ENCODE measurements around the gene KCNQ1OT1.

KCNQ1OT1 gene

DNA sequence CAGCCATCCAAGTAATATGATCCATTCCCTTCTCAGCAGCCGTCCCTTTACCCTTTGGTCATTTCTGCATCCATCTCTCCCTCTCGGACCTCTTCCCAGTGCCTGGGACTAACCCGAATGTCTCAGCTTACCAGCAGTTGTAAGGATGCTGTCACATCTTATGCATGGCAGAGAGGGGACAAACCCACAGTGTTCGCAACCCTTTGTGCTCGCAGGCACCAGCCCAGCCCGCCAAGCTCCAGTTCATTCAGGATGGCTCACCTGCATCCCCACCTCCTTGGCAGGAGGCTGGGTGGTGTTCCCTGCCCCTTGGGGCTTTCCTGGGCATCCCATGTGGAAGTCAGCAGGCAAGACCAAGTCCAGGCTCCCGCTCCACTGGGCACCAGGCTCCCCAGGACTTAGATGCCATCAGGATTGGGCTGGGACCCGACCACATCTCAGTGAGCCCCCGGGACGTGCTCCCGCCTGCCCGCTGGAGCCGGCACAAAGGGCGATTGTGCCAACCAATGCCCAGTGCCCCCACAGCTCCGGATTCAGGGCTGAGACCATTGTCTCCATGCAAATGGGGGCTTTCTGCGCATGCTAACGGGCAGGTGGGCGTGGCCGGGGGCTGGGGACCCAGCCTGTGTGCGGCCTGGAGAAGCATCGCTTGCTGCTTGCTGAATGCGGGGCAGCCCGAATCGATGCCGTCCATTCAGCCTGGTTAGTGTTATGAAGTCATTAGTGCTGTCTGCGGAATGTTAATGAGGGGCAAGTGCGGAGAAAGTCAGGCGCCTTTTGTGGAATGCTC, 108.6 kb downstream of the KCNQ1OT1 start:
- TF ChIP-seq, protein P1, sequence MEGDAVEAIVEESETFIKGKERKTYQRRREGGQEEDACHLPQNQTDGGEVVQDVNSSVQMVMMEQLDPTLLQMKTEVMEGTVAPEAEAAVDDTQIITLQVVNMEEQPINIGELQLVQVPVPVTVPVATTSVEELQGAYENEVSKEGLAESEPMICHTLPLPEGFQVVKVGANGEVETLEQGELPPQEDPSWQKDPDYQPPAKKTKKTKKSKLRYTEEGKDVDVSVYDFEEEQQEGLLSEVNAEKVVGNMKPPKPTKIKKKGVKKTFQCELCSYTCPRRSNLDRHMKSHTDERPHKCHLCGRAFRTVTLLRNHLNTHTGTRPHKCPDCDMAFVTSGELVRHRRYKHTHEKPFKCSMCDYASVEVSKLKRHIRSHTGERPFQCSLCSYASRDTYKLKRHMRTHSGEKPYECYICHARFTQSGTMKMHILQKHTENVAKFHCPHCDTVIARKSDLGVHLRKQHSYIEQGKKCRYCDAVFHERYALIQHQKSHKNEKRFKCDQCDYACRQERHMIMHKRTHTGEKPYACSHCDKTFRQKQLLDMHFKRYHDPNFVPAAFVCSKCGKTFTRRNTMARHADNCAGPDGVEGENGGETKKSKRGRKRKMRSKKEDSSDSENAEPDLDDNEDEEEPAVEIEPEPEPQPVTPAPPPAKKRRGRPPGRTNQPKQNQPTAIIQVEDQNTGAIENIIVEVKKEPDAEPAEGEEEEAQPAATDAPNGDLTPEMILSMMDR (IDR thresholded peaks at IDR 0.05; ENCODE audit: extremely low read depth, insufficient read depth, missing control alignments): no peak
- in situ Hi-C loops (cut with MboI; ENCODE audit: low pct_unique_long_range_greater_than_20kb, low sequenced_read_pairs, unreplicated experiment): no loop called here

DNA sequence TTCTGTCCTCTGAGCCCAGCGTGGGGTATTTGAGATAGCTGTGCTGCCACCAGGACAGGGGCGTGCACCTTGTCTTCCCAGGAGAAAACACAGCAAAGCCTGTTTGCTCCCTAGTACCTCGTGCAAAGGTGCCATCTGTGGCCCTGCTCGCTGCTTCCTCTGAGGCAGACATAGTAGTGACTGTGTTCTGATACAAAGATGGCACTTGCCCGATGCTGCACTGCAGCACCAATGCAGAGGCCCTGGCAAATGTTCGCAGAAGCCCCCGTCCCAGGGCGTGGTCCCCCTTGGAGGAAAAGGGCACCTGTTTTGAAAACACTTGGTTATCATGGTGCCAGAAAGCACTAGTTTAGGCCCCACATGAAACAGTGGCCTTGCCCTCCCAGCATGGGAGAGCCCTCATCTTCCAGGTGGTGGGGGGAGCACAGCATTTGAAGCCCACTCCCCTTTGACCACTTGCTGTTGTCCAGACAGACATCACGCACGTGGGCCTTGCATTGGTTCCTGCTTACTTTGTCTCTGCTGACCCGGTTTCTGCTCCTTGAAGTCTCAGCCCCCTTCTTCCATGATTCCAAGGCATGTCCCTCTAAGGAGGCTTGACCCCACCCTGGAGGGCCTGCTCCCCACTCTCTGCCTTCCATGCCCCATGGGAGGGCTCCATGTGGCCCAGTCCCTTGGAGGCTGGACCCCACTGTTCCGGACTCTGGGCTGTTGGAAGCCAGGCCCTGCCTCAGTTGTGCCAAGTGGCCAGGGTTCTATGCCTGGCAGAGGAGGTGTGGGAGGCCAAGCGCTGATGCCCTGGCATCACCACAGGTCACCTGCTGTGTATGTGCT, 109.4 kb downstream of the KCNQ1OT1 start:
- TF ChIP-seq, protein P1 (IDR thresholded peaks at IDR 0.05; ENCODE audit: extremely low read depth, insufficient read depth, missing control alignments): no peak
- in situ Hi-C loops (cut with MboI; ENCODE audit: low pct_unique_long_range_greater_than_20kb, low sequenced_read_pairs, unreplicated experiment): no loop called here
- peak; percentile 13 for DNase-seq (ENCODE audit: low spot score)

More for the DNA sequence above, 108.6 kb downstream of the KCNQ1OT1 start:
- DNase-seq (ENCODE audit: low spot score): peak; percentile 21

DNA sequence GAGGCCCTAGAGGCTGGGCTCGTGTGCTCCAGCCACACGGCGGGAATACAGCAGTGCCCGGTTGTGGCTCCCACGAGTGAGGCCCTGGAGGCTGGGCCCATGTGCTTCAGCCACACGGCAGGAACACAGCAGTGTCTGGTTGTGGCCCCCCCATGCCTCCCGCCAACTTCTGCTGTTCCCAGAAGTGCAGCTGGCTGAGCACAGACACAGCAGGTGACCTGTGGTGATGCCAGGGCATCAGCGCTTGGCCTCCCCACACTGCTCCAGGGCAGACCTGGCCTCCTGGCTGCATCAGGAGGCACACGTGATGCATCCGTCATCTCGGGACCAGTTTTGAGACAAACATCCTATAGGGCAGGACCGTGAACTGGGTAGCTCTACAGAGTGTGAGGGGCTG, 110.3 kb downstream of the KCNQ1OT1 start:
- TF ChIP-seq, protein P1 (IDR thresholded peaks at IDR 0.05; ENCODE audit: extremely low read depth, insufficient read depth, missing control alignments): no peak
- in situ Hi-C loops (cut with MboI; ENCODE audit: low pct_unique_long_range_greater_than_20kb, low sequenced_read_pairs, unreplicated experiment): no loop called here
- DNase-seq (ENCODE audit: low spot score): no peak

DNA sequence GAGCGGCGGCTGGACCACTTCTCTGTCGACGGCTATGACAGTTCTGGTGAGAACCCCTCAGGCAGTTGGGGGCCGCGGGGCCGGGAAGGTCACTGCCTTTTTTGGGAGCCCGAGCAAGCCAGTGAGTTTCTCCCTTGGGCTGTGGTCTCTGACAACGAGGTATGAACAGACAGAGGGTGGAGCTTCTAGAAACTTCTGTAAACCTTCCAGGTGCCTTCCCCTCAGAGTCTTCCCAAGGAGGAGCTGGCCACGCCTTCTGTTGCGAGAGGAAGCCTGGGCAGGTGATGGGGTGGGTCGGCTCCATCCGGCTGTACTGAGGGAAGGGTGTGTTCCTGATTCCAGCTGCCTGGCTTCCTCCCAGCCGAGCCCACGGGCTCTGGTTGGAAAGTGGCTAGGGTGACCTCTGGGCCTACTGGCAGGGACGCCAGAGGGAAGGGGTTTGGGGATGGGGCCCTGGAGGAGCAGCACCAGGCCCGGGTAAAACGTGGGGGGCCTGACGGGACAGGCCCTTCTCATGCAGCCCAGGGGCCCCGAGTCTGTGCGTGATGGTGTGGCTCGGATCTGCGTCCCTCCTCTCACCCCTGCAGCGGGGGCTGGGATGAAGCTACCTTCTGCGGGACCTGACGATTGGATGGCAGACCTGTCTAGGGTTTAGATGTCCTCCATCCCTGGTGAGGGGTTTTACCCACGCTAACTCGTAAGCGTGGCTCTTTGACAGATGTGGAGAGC, 110.8 kb downstream of the KCNQ1OT1 start:
- peak; percentile 16 for DNase-seq (ENCODE audit: low spot score)
- in situ Hi-C loops (cut with MboI; ENCODE audit: low pct_unique_long_range_greater_than_20kb, low sequenced_read_pairs, unreplicated experiment): no loop called here
- TF ChIP-seq, protein P1 (IDR thresholded peaks at IDR 0.05; ENCODE audit: extremely low read depth, insufficient read depth, missing control alignments): no peak

DNA sequence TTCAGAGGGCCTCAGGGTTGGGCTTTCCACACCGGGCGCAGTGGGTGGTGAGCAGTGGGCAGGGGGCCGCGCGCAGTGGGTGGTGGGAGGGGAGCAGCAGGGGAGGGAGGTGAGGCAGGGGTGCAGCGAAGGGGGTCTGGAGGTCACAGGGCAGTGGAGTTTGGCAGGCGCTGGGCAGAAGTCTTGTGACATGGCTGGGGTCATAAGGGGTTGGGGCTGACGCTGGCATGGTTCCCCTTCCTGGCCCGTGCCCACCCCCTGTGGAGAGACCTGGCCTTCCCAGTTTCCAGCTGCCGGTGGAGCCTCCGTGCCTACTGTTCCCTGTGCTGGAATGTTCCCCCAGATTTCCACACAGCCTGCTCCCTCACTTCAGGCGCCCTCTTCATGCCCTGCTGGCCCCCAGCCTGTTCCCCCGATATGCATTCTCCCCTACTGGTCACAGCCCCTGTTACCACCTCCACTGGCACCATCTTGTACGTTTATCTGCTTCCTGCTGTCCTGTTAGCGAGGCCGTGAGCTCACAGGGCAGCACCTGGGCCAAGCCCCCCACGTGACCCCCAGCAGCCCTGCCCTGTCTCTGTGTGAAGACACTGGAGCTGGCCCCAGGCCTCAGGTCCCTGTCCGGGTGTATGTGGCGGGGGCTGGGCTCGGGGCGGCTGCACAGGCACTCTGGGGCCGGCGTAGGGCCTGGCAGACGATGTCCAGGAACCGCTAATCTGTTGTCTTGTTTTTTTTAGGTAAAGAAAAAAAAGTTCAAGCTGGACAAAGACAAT, 111.6 kb downstream of the KCNQ1OT1 start:
- TF ChIP-seq, protein P1 (IDR thresholded peaks at IDR 0.05; ENCODE audit: extremely low read depth, insufficient read depth, missing control alignments): no peak
- DNase-seq (ENCODE audit: low spot score): no peak
- in situ Hi-C loops (cut with MboI; ENCODE audit: low pct_unique_long_range_greater_than_20kb, low sequenced_read_pairs, unreplicated experiment): no loop called here

Data from GM13977 (cell line).